HL-60 (cell line): ENCODE measurements around the gene NF1.

Experiments used
- CTCF ChIP-seq: IDR thresholded peaks from one replicate; pipeline ENCODE4 v1.5.1; 2011; ENCODE audit warnings: low read length, control low read depth, inconsistent platforms; ENCODE audit not compliant: insufficient read depth
- GABPA ChIP-seq: IDR thresholded peaks from 2 replicates; pipeline ENCODE4 v1.6.1; 2012; ENCODE audit warnings: low read depth
- POLR2AphosphoS5 ChIP-seq: IDR thresholded peaks from 2 replicates; pipeline ENCODE4 v1.6.1; 2012; ENCODE audit warnings: low read depth
- REST ChIP-seq: IDR thresholded peaks from 2 replicates; pipeline ENCODE4 v1.6.1; 2012; ENCODE audit warnings: low read depth; ENCODE audit not compliant: insufficient replicate concordance

GRCh38 chr17:31128241-31128640 lies 33.5 kb downstream of the NF1 start:
- TF ChIP-seq CTCF (no peak), REST (no peak), POLR2AphosphoS5 (no peak), GABPA (no peak)
